GM12801 (cell line): Measurements from ENCODE around the gene GRIN3B.

Experiments used
- TF ChIP-seq, protein P1 (sequence below): IDR thresholded peaks from one replicate; pipeline ENCODE4 v1.5.1; 2011; ENCODE audit warnings: control low read depth; ENCODE audit not compliant: insufficient read length; ENCODE audit errors: extremely low read depth

Gene GRIN3B

DNA sequence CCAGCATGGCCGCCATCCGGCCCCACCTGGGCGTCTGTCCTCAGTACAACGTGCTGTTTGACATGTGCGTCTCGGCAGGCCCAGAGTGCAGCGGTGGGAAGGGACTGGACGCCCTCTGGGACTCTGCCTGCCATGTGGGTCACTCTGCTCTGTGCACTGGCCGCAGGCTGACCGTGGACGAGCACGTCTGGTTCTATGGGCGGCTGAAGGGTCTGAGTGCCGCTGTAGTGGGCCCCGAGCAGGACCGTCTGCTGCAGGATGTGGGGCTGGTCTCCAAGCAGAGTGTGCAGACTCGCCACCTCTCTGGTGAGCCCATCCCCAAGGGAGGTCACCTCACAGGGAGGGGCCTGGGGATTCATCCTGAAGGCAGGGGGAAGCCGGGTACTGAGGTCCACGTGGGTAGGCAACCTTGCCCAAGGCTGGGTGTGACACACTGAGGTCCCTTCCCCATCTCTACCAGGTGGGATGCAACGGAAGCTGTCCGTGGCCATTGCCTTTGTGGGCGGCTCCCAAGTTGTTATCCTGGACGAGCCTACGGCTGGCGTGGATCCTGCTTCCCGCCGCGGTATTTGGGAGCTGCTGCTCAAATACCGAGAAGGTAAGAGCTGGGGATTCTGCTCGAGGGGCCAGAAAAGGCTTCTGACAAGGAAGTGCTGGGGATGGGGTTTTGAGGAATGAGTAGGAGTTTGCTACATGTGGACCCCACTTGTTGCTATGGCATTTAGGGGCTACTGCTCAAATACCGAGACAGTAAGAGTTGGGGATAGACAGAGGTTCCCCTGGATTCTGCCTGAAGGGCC lies 51.0 kb downstream of the GRIN3B start:
- TF ChIP-seq, protein P1, sequence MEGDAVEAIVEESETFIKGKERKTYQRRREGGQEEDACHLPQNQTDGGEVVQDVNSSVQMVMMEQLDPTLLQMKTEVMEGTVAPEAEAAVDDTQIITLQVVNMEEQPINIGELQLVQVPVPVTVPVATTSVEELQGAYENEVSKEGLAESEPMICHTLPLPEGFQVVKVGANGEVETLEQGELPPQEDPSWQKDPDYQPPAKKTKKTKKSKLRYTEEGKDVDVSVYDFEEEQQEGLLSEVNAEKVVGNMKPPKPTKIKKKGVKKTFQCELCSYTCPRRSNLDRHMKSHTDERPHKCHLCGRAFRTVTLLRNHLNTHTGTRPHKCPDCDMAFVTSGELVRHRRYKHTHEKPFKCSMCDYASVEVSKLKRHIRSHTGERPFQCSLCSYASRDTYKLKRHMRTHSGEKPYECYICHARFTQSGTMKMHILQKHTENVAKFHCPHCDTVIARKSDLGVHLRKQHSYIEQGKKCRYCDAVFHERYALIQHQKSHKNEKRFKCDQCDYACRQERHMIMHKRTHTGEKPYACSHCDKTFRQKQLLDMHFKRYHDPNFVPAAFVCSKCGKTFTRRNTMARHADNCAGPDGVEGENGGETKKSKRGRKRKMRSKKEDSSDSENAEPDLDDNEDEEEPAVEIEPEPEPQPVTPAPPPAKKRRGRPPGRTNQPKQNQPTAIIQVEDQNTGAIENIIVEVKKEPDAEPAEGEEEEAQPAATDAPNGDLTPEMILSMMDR, result no peak

DNA sequence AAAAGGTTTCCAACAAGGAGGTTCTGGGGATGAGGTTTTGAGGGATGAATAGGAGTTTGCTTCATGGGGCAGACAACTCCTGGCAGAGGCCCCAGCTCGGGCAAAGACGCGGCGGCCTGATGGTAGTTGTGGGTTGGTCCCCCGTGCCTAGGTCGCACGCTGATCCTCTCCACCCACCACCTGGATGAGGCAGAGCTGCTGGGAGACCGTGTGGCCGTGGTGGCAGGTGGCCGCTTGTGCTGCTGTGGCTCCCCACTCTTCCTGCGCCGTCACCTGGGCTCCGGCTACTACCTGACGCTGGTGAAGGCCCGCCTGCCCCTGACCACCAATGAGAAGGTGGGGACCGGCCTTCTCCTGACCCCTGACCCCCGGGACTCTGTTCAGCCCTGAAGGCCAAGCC lies 51.6 kb downstream of the GRIN3B start:
- TF ChIP-seq, protein P1, result no peak

DNA sequence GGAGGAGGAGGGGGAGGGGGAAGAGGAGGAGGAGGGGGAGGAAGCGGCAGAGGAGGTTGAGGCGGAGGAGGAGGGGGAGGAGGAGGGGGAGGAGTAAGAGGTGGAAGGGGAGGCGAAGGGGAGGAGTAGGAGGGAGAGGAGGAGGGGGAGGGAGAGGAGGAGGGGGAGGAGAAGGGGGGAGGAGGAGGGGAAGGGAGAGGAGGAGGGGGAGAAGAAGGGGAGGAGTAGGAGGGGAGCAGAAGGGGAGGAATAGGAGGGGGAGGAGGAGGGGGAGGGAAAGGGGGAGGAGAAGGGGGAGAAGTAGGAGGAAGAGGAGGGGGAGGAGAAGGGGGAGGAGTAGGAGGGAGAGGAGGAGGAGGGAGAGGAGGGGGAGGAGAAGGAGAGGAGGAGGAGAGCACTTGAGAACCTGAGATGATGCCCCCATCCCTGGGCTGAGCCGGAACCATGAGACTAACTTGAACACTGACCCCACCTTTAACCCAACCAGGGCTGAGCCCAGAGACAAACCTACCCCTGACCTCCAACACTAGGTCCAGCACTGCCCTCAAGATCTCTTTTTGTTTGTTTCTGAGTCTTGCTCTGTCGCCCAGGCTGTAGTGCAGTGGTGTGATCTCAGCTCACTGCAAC lies 52.2 kb downstream of the GRIN3B start:
- TF ChIP-seq, protein P1, result no peak

DNA sequence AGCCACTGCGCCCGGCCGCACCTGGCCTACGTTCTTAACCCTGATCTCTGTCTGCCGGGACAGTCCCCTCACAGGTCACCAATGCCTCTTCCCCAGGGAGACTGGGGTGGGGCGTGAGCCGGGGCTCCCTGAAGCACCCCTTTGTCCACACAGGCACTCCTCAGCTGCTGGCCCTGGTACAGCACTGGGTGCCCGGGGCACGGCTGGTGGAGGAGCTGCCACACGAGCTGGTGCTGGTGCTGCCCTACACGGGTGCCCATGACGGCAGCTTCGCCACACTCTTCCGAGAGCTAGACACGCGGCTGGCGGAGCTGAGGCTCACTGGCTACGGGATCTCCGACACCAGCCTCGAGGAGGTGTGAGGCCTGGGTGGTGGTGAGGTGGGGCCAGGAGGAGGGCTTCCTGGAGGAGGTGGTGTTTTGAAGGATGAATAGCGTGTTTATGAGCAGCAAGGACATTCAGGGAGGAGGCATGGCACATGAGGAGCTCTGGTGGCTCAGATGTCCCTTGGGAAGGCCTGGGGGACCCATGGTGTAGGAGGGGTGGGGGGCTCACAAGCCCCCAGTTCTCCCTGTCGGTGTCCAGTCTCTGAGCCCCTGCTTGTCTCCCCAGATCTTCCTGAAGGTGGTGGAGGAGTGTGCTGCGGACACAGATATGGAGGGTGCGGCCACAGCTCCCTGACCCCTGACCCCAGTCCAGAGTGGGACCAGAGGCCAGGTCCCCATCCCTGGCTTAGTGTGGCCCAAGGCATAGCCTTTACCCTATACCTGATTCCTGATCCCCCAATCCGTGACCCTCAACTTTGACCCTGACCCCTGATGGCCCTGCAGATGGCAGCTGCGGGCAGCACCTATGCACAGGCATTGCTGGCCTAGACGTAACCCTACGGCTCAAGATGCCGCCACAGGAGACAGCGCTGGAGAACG lies 53.2 kb downstream of the GRIN3B start:
- TF ChIP-seq, protein P1, result no peak

DNA sequence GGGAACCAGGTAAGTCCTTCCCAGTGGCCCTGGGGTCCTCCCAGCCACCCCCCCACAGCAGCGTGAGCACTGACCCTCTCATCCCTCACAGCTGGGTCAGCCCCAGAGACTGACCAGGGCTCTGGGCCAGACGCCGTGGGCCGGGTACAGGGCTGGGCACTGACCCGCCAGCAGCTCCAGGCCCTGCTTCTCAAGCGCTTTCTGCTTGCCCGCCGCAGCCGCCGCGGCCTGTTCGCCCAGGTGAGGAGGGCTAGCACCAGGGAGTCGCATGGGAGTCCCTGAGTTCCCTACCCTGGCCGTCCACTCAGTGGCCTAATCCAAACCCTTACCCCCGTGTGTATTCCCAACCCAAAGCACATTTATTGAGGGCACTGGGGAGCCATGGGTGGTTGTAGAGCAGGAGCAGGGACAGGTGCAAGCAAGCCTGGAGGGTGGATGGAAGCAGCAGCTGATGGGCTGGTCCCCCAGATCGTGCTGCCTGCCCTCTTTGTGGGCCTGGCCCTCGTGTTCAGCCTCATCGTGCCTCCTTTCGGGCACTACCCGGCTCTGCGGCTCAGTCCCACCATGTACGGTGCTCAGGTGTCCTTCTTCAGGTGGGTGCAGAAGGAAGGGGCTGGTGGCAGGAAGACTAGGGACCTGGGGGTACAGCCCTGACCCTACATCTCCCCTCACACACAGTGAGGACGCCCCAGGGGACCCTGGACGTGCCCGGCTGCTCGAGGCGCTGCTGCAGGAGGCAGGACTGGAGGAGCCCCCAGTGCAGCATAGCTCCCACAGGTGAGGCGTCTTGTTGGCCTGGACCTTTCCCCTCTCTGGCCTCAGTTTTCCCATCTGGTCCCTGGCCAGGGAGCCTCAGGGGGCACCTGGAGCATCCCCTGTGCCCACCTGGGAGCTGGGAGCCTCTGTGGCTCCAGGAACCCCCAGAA lies 54.1 kb downstream of the GRIN3B start:
- TF ChIP-seq, protein P1, result no peak

DNA sequence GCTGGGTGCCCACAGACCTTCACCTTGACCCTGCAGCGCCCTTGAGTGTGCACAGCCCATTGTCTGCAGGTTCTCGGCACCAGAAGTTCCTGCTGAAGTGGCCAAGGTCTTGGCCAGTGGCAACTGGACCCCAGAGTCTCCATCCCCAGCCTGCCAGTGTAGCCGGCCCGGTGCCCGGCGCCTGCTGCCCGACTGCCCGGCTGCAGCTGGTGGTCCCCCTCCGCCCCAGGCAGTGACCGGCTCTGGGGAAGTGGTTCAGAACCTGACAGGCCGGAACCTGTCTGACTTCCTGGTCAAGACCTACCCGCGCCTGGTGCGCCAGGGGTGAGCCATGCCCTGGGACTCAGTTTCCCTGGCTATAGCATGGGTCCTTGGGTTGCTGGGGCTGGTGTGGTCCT lies 54.8 kb downstream of the GRIN3B start:
- TF ChIP-seq, protein P1, result no peak
